H9 (cell line): Measurements from ENCODE around the gene RCAN1. TPM values are rescaled to one million over a fixed set of nuclear protein-coding genes. Genes with fewer than 3 reads are reported as not detected.

Experiments
- DNase-seq: peaks from one replicate; pipeline ENCODE4 v3.0.0-alpha.2; 2017
- H2AFZ ChIP-seq: one replicate; pipeline ENCODE4 v1.6.1; 2013; ENCODE audit warnings: mild to moderate bottlenecking, low read length, control low read depth, moderate library complexity
- H2AK5ac ChIP-seq: 2 replicates; pipeline ENCODE4 v1.6.1; 2013; ENCODE audit warnings: low read length, control low read depth, mixed read lengths; ENCODE audit not compliant: insufficient read length
- H2BK120ac ChIP-seq: one replicate; pipeline ENCODE4 v1.6.1; 2013; ENCODE audit warnings: low read depth, mild to moderate bottlenecking, low read length, control low read depth, inconsistent platforms; ENCODE audit not compliant: poor library complexity, severe bottlenecking
- H2BK12ac ChIP-seq: 2 replicates; pipeline ENCODE4 v1.6.1; 2013; ENCODE audit warnings: low read length, control low read depth, mixed read lengths, low read depth; ENCODE audit not compliant: insufficient read length
- H2BK15ac ChIP-seq: 2 replicates; pipeline ENCODE4 v1.6.1; 2013; ENCODE audit warnings: low read depth, low read length, control low read depth
- H2BK20ac ChIP-seq: one replicate; pipeline ENCODE4 v1.6.1; 2013; ENCODE audit warnings: low read depth, mild to moderate bottlenecking, low read length, control low read depth, inconsistent platforms; ENCODE audit not compliant: poor library complexity, severe bottlenecking
- H2BK5ac ChIP-seq: 2 replicates; pipeline ENCODE4 v1.6.1; 2013; ENCODE audit warnings: low read length, control low read depth, mixed read lengths; ENCODE audit not compliant: insufficient read length
- H3K14ac ChIP-seq: 2 replicates; pipeline ENCODE4 v1.6.1; 2013; ENCODE audit warnings: low read length, control low read depth; ENCODE audit not compliant: insufficient read depth
- H3K18ac ChIP-seq: 2 replicates; pipeline ENCODE4 v1.6.1; 2013; ENCODE audit warnings: low read depth, mild to moderate bottlenecking, mixed read lengths, low read length, control low read depth; ENCODE audit not compliant: insufficient read length
- H3K23ac ChIP-seq: 2 replicates; pipeline ENCODE4 v1.6.1; 2013; ENCODE audit warnings: low read length, control low read depth, mixed read lengths, low read depth; ENCODE audit not compliant: insufficient read length
- H3K23me2 ChIP-seq: 2 replicates; pipeline ENCODE4 v1.6.1; 2013; ENCODE audit warnings: low read depth, mild to moderate bottlenecking, mixed read lengths, low read length, control low read depth; ENCODE audit not compliant: insufficient read length, poor library complexity, severe bottlenecking
- H3K27ac ChIP-seq: 2 replicates; pipeline ENCODE4 v1.5.1; 2013; ENCODE audit warnings: low read length, control low read depth, mixed read lengths, low read depth; ENCODE audit not compliant: insufficient read length
- H3K27me3 ChIP-seq: 2 replicates; pipeline ENCODE4 v1.6.1; 2013; ENCODE audit warnings: low read length, control low read depth, inconsistent platforms; ENCODE audit not compliant: insufficient read depth
- H3K4ac ChIP-seq: 2 replicates; pipeline ENCODE4 v1.6.1; 2013; ENCODE audit warnings: low read depth, mild to moderate bottlenecking, control low read depth, inconsistent platforms, low read length, moderate library complexity
- H3K4me1 ChIP-seq: 2 replicates; pipeline ENCODE4 v1.6.1; 2013; ENCODE audit warnings: low read length, control low read depth, inconsistent platforms; ENCODE audit not compliant: insufficient read depth
- H3K4me2 ChIP-seq: 2 replicates; pipeline ENCODE4 v1.6.1; 2013; ENCODE audit warnings: low read length, control low read depth, mixed read lengths; ENCODE audit not compliant: insufficient read length, insufficient read depth
- H3K56ac ChIP-seq: 2 replicates; pipeline ENCODE4 v1.6.1; 2013; ENCODE audit warnings: low read depth, mild to moderate bottlenecking, mixed read lengths, low read length, control low read depth; ENCODE audit not compliant: insufficient read length
- H3K79me1 ChIP-seq: 2 replicates; pipeline ENCODE4 v1.6.1; 2013; ENCODE audit warnings: low read depth, mild to moderate bottlenecking, moderate library complexity, low read length, control low read depth, inconsistent platforms; ENCODE audit not compliant: insufficient read depth, poor library complexity, severe bottlenecking
- H3K79me2 ChIP-seq: 2 replicates; pipeline ENCODE4 v1.6.1; 2013; ENCODE audit warnings: low read length, control low read depth, inconsistent platforms; ENCODE audit not compliant: insufficient read depth
- H3K9ac ChIP-seq: 2 replicates; pipeline ENCODE4 v1.6.1; 2013; ENCODE audit warnings: low read length, control low read depth, mixed read lengths; ENCODE audit not compliant: insufficient read length; ENCODE audit errors: extremely low read depth
- H3K9me3 ChIP-seq: one replicate; pipeline ENCODE4 v1.6.1; 2013; ENCODE audit warnings: low read depth, low read length, inconsistent platforms; ENCODE audit not compliant: control insufficient read depth
- H3T11ph ChIP-seq: one replicate; pipeline ENCODE4 v1.6.1; 2013; ENCODE audit warnings: mild to moderate bottlenecking, low read length, control low read depth, inconsistent platforms
- H4K20me1 ChIP-seq: one replicate; pipeline ENCODE4 v1.6.1; 2013; ENCODE audit not compliant: control insufficient read depth, insufficient read length, insufficient read depth
- H4K5ac ChIP-seq: 2 replicates; pipeline ENCODE4 v1.6.1; 2013; ENCODE audit warnings: low read depth, mild to moderate bottlenecking, mixed read lengths, low read length, control low read depth; ENCODE audit not compliant: insufficient read length
- H4K8ac ChIP-seq: replicated peaks from 2 replicates; pipeline ENCODE4 v1.6.1; 2013; ENCODE audit warnings: low read length, control low read depth, mixed read lengths, low read depth; ENCODE audit not compliant: insufficient read length
- H4K91ac ChIP-seq: 2 replicates; pipeline ENCODE4 v1.6.1; 2013; ENCODE audit warnings: low read depth, mild to moderate bottlenecking, moderate library complexity, mixed read lengths, low read length, control low read depth; ENCODE audit not compliant: insufficient read length
- H3K27ac Mint-ChIP-seq, 3 experiments: 2 replicates in 2 of 3; 3 replicates in 1 of 3; pipeline ENCODE4 v1.8.0; 2020 to 2021; ENCODE audit warnings: mixed read lengths in 3 of 3, mild to moderate bottlenecking in 1 of 3, moderate library complexity in 1 of 3
- H3K27me3 Mint-ChIP-seq: 2 replicates; pipeline ENCODE4 v1.8.0; 2021; ENCODE audit warnings: low read depth, mild to moderate bottlenecking, moderate library complexity, mixed read lengths
- H3K36me3 Mint-ChIP-seq, 3 experiments: 2 replicates in 2 of 3; 3 replicates in 1 of 3; pipeline ENCODE4 v1.8.0; 2020 to 2021; ENCODE audit warnings: low read depth in 3 of 3, mixed read lengths in 3 of 3; ENCODE audit not compliant: insufficient read depth in 1 of 3
- H3K4me1 Mint-ChIP-seq, 2 experiments: 2 replicates each; pipeline ENCODE4 v1.8.0; 2020; ENCODE audit warnings: mixed read lengths in 2 of 2
- H3K4me3 Mint-ChIP-seq, 2 experiments: 2 replicates in 1 of 2; 3 replicates in 1 of 2; pipeline ENCODE4 v1.8.0; 2020 to 2021; ENCODE audit warnings: mild to moderate bottlenecking in 2 of 2, mixed read lengths in 2 of 2, moderate library complexity in 1 of 2
- H3K9me3 Mint-ChIP-seq, 2 experiments: 2 replicates in 1 of 2; 3 replicates in 1 of 2; pipeline ENCODE4 v1.8.0; 2020; ENCODE audit warnings: mild to moderate bottlenecking in 2 of 2, mixed read lengths in 2 of 2, moderate library complexity in 1 of 2
- WGBS: extraction: QIAGEN DNeasy Blood & Tissue Kit; methylation state at CpG from one replicate; pipeline ENCODE4 v1.1.7; 2013; ENCODE audit warnings: missing lambda C conversion rate, low lambda C conversion rate, mixed read lengths; ENCODE audit not compliant: insufficient read length; ENCODE audit errors: extremely low coverage; 5-methylcytosine and 5-hydroxymethylcytosine counted together
- total RNA-seq: library from RNA; stranded (reverse); gene quantifications from 2 replicates; pipeline ENCODE4 v1.2.1, GENCODE V29; 2021
- TF ChIP-seq, protein P1 (sequence below): fragments of 200-600 bp; sonication (generic); conservative IDR thresholded peaks from 3 replicates; pipeline ENCODE4 v1.8.0; 2021; ENCODE audit warnings: antibody characterized with exemption, mild to moderate bottlenecking

RCAN1 gene
- total RNA-seq, 1 experiment from 2014 or later, result 7.0 TPM

DNA sequence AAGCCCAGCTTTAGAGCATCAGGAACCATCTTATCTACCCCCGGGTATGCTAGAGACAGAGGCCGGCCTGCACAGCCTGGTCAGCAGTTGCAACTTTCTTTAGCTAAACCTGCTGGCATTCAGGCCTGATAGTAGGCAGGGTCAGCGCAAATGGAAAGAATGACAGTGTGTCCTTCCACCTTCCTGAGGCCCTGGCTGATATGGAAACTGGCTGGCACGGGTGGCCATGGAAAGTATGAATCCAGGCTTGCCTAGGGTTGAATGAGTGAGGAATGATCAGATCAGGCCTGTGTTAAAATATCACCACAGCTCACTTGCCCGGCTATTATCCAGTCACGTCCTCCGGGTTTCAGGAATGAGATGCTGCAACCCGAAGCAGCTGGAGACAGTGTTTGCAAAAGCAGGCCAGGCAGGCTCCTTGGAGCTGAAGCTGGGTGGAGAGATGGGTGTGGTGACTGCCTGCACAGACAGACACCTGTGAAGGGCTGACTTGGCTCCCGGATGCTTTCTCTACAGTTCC is 34.7 kb downstream of the RCAN1 start:
- no peak overlapping the region for H2AFZ ChIP-seq

More for the DNA sequence above, 34.7 kb downstream of the RCAN1 start:
- Mint-ChIP-seq H3K27me3 (no peaks in the 10 kb centered on the region), H3K4me3 (no peak overlapping the region), H3K36me3 (no peaks in the 10 kb centered on the region), H3K4me1 (peaks cover 7% of the 10 kb centered on the region in 2 experiments), H3K27ac (no peak overlapping the region; a peak in 1 of 7 replicates), H3K9me3 (no peaks in the 10 kb centered on the region)
- Histone ChIP-seq H3K9ac (no peak overlapping the region), H3K9me3 (no peaks in the 10 kb centered on the region), H3K4me2 (no peak overlapping the region), H2AK5ac (no peak overlapping the region), H3K79me1 (no peaks in the 10 kb centered on the region), H3K23me2 (no peaks in the 10 kb centered on the region), H2BK15ac (no peak overlapping the region), H3K14ac (no peak overlapping the region), H3T11ph (no peak overlapping the region), H3K4ac (no peak overlapping the region), H3K27ac (no peak overlapping the region), H2BK20ac (no peak overlapping the region), H2BK5ac (no peak overlapping the region), H3K18ac (no peak overlapping the region), H2BK120ac (no peak overlapping the region), H4K8ac (no peak overlapping the region), H3K27me3 (no peaks in the 10 kb centered on the region), H3K79me2 (no peaks in the 10 kb centered on the region), H4K91ac (no peak overlapping the region), H3K23ac (no peak overlapping the region), H3K4me1 (no peaks in the 10 kb centered on the region), H2BK12ac (no peak overlapping the region), H4K20me1 (no peaks in the 10 kb centered on the region), H4K5ac (no peak overlapping the region), H3K56ac (no peak overlapping the region)
- no CpG with 5 or more reads among the region's 9 CpGs for WGBS
- TF ChIP-seq, protein P1, sequence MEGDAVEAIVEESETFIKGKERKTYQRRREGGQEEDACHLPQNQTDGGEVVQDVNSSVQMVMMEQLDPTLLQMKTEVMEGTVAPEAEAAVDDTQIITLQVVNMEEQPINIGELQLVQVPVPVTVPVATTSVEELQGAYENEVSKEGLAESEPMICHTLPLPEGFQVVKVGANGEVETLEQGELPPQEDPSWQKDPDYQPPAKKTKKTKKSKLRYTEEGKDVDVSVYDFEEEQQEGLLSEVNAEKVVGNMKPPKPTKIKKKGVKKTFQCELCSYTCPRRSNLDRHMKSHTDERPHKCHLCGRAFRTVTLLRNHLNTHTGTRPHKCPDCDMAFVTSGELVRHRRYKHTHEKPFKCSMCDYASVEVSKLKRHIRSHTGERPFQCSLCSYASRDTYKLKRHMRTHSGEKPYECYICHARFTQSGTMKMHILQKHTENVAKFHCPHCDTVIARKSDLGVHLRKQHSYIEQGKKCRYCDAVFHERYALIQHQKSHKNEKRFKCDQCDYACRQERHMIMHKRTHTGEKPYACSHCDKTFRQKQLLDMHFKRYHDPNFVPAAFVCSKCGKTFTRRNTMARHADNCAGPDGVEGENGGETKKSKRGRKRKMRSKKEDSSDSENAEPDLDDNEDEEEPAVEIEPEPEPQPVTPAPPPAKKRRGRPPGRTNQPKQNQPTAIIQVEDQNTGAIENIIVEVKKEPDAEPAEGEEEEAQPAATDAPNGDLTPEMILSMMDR, result no peak
- DNase-seq, result no peak
